Measurements from ENCODE around the gene FBXO38.
A peak's percentile ranks its signal among the peaks of the same experiment; 100 is the strongest.

The FBXO38 gene

GRCh38 chr5:148428848-148429247 lies 45.1 kb downstream of the FBXO38 start:
- Histone ChIP-seq H3K4me2 (ENCODE audit: low read length) (no peak overlapping the region), H3K79me2 (ENCODE audit: control insufficient read depth, insufficient read depth, low read length, poor library complexity) (no peaks in the 10 kb centered on the region), H2AFZ (ENCODE audit: insufficient read depth, low read length, poor library complexity) (no peak overlapping the region), H3K9ac (ENCODE audit: low read length) (no peak overlapping the region), H3K4me1 (ENCODE audit: control insufficient read depth in 1 of 2, insufficient read depth in 2 of 2, low read length in 2 of 2) (no peaks in the 10 kb centered on the region), H3K18ac (ENCODE audit: low read length) (no peak overlapping the region), H2BK120ac (ENCODE audit: insufficient read depth, low read length, poor library complexity) (no peak overlapping the region), H3K79me1 (ENCODE audit: low read length) (no peaks in the 10 kb centered on the region), H3K4ac (ENCODE audit: low read depth, low read length) (no peak overlapping the region), H3K4me3 (ENCODE audit: low read depth, low read length) (no peak overlapping the region), H3K27ac (ENCODE audit: low read depth, low read length) (no peak overlapping the region), H4K8ac (ENCODE audit: low read depth, low read length) (no peak overlapping the region), H3K27me3 (ENCODE audit: insufficient read depth, low read length) (no peaks in the 10 kb centered on the region), H3K14ac (ENCODE audit: low read length) (no peak overlapping the region), H2BK5ac (ENCODE audit: low read depth, low read length, poor library complexity) (no peak overlapping the region), H2BK12ac (ENCODE audit: low read length) (no peak overlapping the region), H4K91ac (ENCODE audit: low read depth, low read length) (no peak overlapping the region), H3K36me3 (ENCODE audit: control insufficient read depth in 1 of 2, insufficient read depth in 2 of 2, low read length in 2 of 2) (peaks cover 8 to 30% of the 10 kb centered on the region in 2 experiments), H3K9me3 (ENCODE audit: insufficient read depth, low read depth, low read length) (no peaks in the 10 kb centered on the region), H2AK5ac (ENCODE audit: low read length) (no peak overlapping the region), H4K12ac (ENCODE audit: low read depth, low read length) (no peak overlapping the region), H3K23ac (ENCODE audit: low read length) (no peak overlapping the region)
- no CpG with 5 or more reads among the region's 2 CpGs for WGBS (ENCODE audit: extremely low coverage, insufficient coverage, insufficient read length)
- no peak for DNase-seq

- no peaks in the 10 kb centered on the region for H3K4me1 ChIP-seq (ENCODE audit: control insufficient read depth in 1 of 2, insufficient read depth in 2 of 2, low read length in 2 of 2)
- no peak overlapping the region for H3K9ac ChIP-seq (ENCODE audit: low read length)
- no peak overlapping the region for H4K8ac ChIP-seq (ENCODE audit: low read depth, low read length)
- no peak for DNase-seq
- H3K23ac ChIP-seq (ENCODE audit: low read length), result no peak overlapping the region
- no peak overlapping the region for H4K12ac ChIP-seq (ENCODE audit: low read depth, low read length)
- no peak overlapping the region for H3K18ac ChIP-seq (ENCODE audit: low read length)
- no peaks in the 10 kb centered on the region for H3K79me2 ChIP-seq (ENCODE audit: control insufficient read depth, insufficient read depth, low read length, poor library complexity)
- H3K4me2 ChIP-seq (ENCODE audit: low read length), result no peak overlapping the region
- H2AK5ac ChIP-seq (ENCODE audit: low read length), result no peak overlapping the region
- no peak overlapping the region for H4K91ac ChIP-seq (ENCODE audit: low read depth, low read length)
- no peaks in the 10 kb centered on the region for H3K79me1 ChIP-seq (ENCODE audit: low read length)
- no peak overlapping the region for H3K14ac ChIP-seq (ENCODE audit: low read length)
- H2BK120ac ChIP-seq (ENCODE audit: insufficient read depth, low read length, poor library complexity), result no peak overlapping the region
- no peak overlapping the region for H2BK12ac ChIP-seq (ENCODE audit: low read length)
- no peak overlapping the region for H2AFZ ChIP-seq (ENCODE audit: insufficient read depth, low read length, poor library complexity)
- WGBS (ENCODE audit: extremely low coverage, insufficient coverage, insufficient read length), result no CpG with 5 or more reads among the region's 3 CpGs
- H3K9me3 ChIP-seq (ENCODE audit: insufficient read depth, low read depth, low read length), result no peaks in the 10 kb centered on the region
- no peaks in the 10 kb centered on the region for H3K27me3 ChIP-seq (ENCODE audit: insufficient read depth, low read length)
- H3K36me3 ChIP-seq (ENCODE audit: control insufficient read depth in 1 of 2, insufficient read depth in 2 of 2, low read length in 2 of 2), result peaks cover 6% of the 10 kb centered on the region in 2 experiments
- H3K4ac ChIP-seq (ENCODE audit: low read depth, low read length), result no peak overlapping the region
- no peak overlapping the region for H3K4me3 ChIP-seq (ENCODE audit: low read depth, low read length)
- no peak overlapping the region for H3K27ac ChIP-seq (ENCODE audit: low read depth, low read length)
- H2BK5ac ChIP-seq (ENCODE audit: low read depth, low read length, poor library complexity), result no peak overlapping the region
These were observed 50.1 kb downstream of the FBXO38 start for GRCh38 chr5:148433826-148434225.

- no peak for DNase-seq
- WGBS (ENCODE audit: extremely low coverage, insufficient coverage, insufficient read length), result no CpG with 5 or more reads among the region's 3 CpGs
- no peak overlapping the region for H4K12ac ChIP-seq (ENCODE audit: low read depth, low read length)
- no peak overlapping the region for H2BK120ac ChIP-seq (ENCODE audit: insufficient read depth, low read length, poor library complexity)
- H3K9me3 ChIP-seq (ENCODE audit: insufficient read depth, low read depth, low read length), result no peaks in the 10 kb centered on the region
- H2AFZ ChIP-seq (ENCODE audit: insufficient read depth, low read length, poor library complexity), result no peak overlapping the region
- H3K4me3 ChIP-seq (ENCODE audit: low read depth, low read length), result no peak overlapping the region
- H3K9ac ChIP-seq (ENCODE audit: low read length), result no peak overlapping the region
- H3K36me3 ChIP-seq (ENCODE audit: control insufficient read depth in 1 of 2, insufficient read depth in 2 of 2, low read length in 2 of 2), result peaks cover 8 to 12% of the 10 kb centered on the region in 2 experiments
- no peak overlapping the region for H3K27ac ChIP-seq (ENCODE audit: low read depth, low read length)
- H3K4me1 ChIP-seq (ENCODE audit: control insufficient read depth in 1 of 2, insufficient read depth in 2 of 2, low read length in 2 of 2), result no peaks in the 10 kb centered on the region
- H3K4ac ChIP-seq (ENCODE audit: low read depth, low read length), result no peak overlapping the region
- no peaks in the 10 kb centered on the region for H3K79me1 ChIP-seq (ENCODE audit: low read length)
- H3K27me3 ChIP-seq (ENCODE audit: insufficient read depth, low read length), result no peaks in the 10 kb centered on the region
- H3K79me2 ChIP-seq (ENCODE audit: control insufficient read depth, insufficient read depth, low read length, poor library complexity), result no peaks in the 10 kb centered on the region
- H3K4me2 ChIP-seq (ENCODE audit: low read length), result no peak overlapping the region
- H3K23ac ChIP-seq (ENCODE audit: low read length), result no peak overlapping the region
- H3K18ac ChIP-seq (ENCODE audit: low read length), result no peak overlapping the region
- H4K91ac ChIP-seq (ENCODE audit: low read depth, low read length), result no peak overlapping the region
- H2AK5ac ChIP-seq (ENCODE audit: low read length), result no peak overlapping the region
- H4K8ac ChIP-seq (ENCODE audit: low read depth, low read length), result no peak overlapping the region
- no peak overlapping the region for H3K14ac ChIP-seq (ENCODE audit: low read length)
- H2BK5ac ChIP-seq (ENCODE audit: low read depth, low read length, poor library complexity), result no peak overlapping the region
- no peak overlapping the region for H2BK12ac ChIP-seq (ENCODE audit: low read length)
These were observed 52.3 kb downstream of the FBXO38 start for GRCh38 chr5:148436029-148436428.

GRCh38 chr5:148437249-148437648 lies 53.5 kb downstream of the FBXO38 start:
- Histone ChIP-seq H3K9me3 (ENCODE audit: insufficient read depth, low read depth, low read length) (no peaks in the 10 kb centered on the region), H2AFZ (ENCODE audit: insufficient read depth, low read length, poor library complexity) (no peak overlapping the region), H3K9ac (ENCODE audit: low read length) (no peak overlapping the region), H2BK5ac (ENCODE audit: low read depth, low read length, poor library complexity) (no peak overlapping the region), H3K4me3 (ENCODE audit: low read depth, low read length) (no peak overlapping the region), H2BK12ac (ENCODE audit: low read length) (no peak overlapping the region), H4K91ac (ENCODE audit: low read depth, low read length) (no peak overlapping the region), H3K27ac (ENCODE audit: low read depth, low read length) (no peak overlapping the region), H4K8ac (ENCODE audit: low read depth, low read length) (no peak overlapping the region), H3K79me2 (ENCODE audit: control insufficient read depth, insufficient read depth, low read length, poor library complexity) (no peaks in the 10 kb centered on the region), H3K79me1 (ENCODE audit: low read length) (no peaks in the 10 kb centered on the region), H3K27me3 (ENCODE audit: insufficient read depth, low read length) (no peaks in the 10 kb centered on the region), H3K36me3 (ENCODE audit: control insufficient read depth in 1 of 2, insufficient read depth in 2 of 2, low read length in 2 of 2) (peaks cover 10 to 15% of the 10 kb centered on the region in 2 experiments), H3K4me2 (ENCODE audit: low read length) (no peak overlapping the region), H2AK5ac (ENCODE audit: low read length) (no peak overlapping the region), H3K4ac (ENCODE audit: low read depth, low read length) (no peak overlapping the region), H2BK120ac (ENCODE audit: insufficient read depth, low read length, poor library complexity) (no peak overlapping the region), H3K18ac (ENCODE audit: low read length) (no peak overlapping the region), H3K23ac (ENCODE audit: low read length) (no peak overlapping the region), H3K14ac (ENCODE audit: low read length) (no peak overlapping the region), H4K12ac (ENCODE audit: low read depth, low read length) (no peak overlapping the region), H3K4me1 (ENCODE audit: control insufficient read depth in 1 of 2, insufficient read depth in 2 of 2, low read length in 2 of 2) (no peaks in the 10 kb centered on the region)
- WGBS (ENCODE audit: extremely low coverage, insufficient coverage, insufficient read length), result no CpG with 5 or more reads among the region's 6 CpGs
- peak in 1 of 2 donors; percentile 10 for DNase-seq

Measured in trophoblast cell (in vitro differentiated cells and primary cell).